ENCODE results near the gene PKNOX1.
"Not testable (repeated sequence)": the region's sequence is repeated elsewhere in the genome, so short reads cannot be mapped to it uniquely, and the experiment has no call there.

The PKNOX1 gene

DNA sequence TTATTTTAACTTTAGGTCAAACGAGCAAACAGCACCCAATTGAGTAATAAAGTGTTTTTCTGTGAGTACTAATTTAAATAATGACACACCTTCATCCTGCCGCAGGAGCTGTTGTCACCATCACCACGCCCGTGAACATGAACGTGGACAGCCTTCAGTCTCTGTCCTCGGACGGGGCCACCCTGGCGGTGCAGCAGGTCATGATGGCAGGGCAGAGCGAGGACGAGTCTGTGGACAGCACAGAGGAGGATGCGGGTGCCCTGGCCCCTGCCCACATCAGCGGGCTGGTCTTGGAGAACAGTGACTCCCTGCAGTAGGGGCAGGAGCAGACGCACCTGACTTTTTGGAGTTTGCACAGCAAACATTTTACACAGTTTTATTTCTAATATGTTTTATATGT lies 55.4 kb downstream of the PKNOX1 start:
- no peak overlapping the region for H3K4me3 Mint-ChIP-seq
- no peaks in the 10 kb centered on the region for H3K9me3 Mint-ChIP-seq
- H3K27ac Mint-ChIP-seq = no peak overlapping the region
- DNase-seq (ENCODE audit: low spot score in 2 of 2) (no peak), ATAC-seq (ENCODE audit: low read depth) (no peak)
- H3K36me3 Mint-ChIP-seq = peaks cover 16% of the 10 kb centered on the region
- no peaks in the 10 kb centered on the region for H3K27me3 Mint-ChIP-seq
- H3K4me1 Mint-ChIP-seq = no peaks in the 10 kb centered on the region

DNA sequence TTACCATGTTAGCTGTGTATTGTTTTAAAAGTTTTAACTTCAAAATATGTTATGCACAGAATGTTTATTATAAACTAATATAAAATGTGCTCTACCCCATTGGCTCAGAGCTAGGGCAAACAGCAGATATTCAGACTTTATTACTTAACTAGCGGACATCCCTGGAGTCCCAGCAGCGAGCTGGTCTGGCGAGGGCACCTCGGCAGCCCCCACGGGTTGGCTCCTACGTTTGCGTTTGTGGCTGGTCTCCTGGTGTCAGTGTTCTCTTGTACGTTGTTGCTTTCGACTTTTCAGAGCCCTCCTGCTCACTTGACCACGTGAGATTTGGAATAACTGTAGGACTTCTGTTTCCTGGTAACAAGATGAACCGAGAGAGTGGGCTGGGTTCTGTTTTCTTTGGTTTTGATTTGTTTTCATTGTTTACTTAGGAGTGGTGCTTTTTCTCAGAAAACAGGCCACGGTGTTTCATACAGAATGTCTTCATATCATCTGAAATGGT lies 56.8 kb downstream of the PKNOX1 start:
- no peak for DNase-seq (ENCODE audit: low spot score in 2 of 2)
- ATAC-seq (ENCODE audit: low read depth) = no peak
- no peaks in the 10 kb centered on the region for H3K9me3 Mint-ChIP-seq
- no peak overlapping the region for H3K4me3 Mint-ChIP-seq
- no peaks in the 10 kb centered on the region for H3K27me3 Mint-ChIP-seq
- H3K36me3 Mint-ChIP-seq = peaks cover 18% of the 10 kb centered on the region
- no peak overlapping the region for H3K27ac Mint-ChIP-seq
- no peaks in the 10 kb centered on the region for H3K4me1 Mint-ChIP-seq

DNA sequence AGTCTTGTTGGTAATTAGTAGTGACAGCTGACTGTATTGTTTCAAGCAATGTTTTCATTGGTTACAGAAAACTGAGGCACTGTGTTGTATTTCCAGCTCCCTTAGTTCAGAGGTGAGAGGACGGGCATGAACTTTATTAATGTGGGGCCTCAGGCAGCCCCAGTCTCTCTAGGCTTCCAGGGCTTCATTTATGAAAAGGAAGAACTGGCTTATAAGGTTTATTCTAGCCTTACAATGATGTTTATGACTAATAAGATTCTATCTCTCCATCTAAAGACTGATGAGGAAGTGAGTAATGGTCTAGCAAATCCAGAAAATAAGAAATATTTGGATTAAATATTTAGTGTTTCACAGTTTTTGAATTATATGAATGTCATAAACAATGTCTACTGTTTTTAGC lies 59.7 kb downstream of the PKNOX1 start:
- Mint-ChIP-seq H3K27me3 (no peaks in the 10 kb centered on the region), H3K4me3 (no peak overlapping the region), H3K4me1 (no peaks in the 10 kb centered on the region), H3K27ac (no peak overlapping the region), H3K36me3 (peaks cover 11% of the 10 kb centered on the region), H3K9me3 (no peaks in the 10 kb centered on the region)
- no peak for DNase-seq (ENCODE audit: low spot score in 2 of 2)
- no peak for ATAC-seq (ENCODE audit: low read depth)

DNA sequence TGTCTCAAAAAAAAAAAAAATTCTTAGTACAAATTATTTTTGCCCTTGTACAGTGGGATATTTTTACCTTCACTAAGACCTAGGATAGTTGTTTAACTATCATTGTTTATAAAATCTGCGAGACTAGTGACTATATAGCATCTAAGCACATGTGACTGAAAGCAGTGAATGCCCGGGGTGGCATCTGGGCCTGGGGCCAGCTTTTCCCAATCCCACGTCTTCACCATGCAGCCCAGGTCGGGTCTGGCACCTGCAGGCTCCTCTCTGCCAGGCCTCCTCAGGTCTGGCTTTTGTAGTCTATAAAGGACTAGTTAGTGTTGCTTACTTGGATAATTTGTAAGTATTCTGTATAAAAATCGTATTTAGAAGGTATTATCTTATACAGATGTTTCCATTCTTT lies 60.5 kb downstream of the PKNOX1 start:
- H3K36me3 Mint-ChIP-seq = peaks cover 9% of the 10 kb centered on the region
- DNase-seq (ENCODE audit: low spot score in 2 of 2) = no peak
- H3K27ac Mint-ChIP-seq = no peak overlapping the region
- H3K4me1 Mint-ChIP-seq = no peaks in the 10 kb centered on the region
- no peaks in the 10 kb centered on the region for H3K27me3 Mint-ChIP-seq
- no peak overlapping the region for H3K4me3 Mint-ChIP-seq
- H3K9me3 Mint-ChIP-seq = no peaks in the 10 kb centered on the region
- no peak for ATAC-seq (ENCODE audit: low read depth)

DNA sequence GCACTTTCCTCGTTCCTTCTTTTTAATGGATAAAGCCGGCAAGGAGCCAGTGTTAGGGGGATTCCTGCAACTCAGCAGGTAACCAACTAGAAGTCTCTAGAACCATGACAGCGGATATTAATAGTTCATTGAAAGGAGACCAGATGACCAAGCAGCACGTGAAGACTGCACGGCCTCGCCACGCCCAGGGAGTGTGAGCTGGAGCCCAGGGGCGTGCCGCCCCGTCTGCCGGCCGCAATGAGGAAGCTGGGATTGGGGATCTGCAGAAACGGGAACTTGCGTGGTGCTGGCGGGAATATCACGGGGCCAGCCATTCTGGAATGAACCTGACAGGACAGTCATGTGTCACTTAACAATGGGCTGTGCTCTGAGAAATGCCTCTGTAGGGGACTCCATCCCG lies 62.5 kb downstream of the PKNOX1 start:
- not testable (repeated sequence) for DNase-seq (ENCODE audit: low spot score in 2 of 2); H3K4me1 Mint-ChIP-seq; H3K4me3 Mint-ChIP-seq; H3K9me3 Mint-ChIP-seq; H3K36me3 Mint-ChIP-seq; ATAC-seq (ENCODE audit: low read depth); H3K27me3 Mint-ChIP-seq; H3K27ac Mint-ChIP-seq

GRCh38 chr21:43037918-43038658 lies 63.7 kb downstream of the PKNOX1 start:
- ATAC-seq (ENCODE audit: low read depth); H3K27ac Mint-ChIP-seq; H3K9me3 Mint-ChIP-seq; H3K36me3 Mint-ChIP-seq; H3K4me3 Mint-ChIP-seq; DNase-seq (ENCODE audit: low spot score in 2 of 2); H3K27me3 Mint-ChIP-seq; H3K4me1 Mint-ChIP-seq: not testable (repeated sequence)

GRCh38 chr21:43038659-43039044 lies 64.3 kb downstream of the PKNOX1 start:
- not testable (repeated sequence) for H3K4me3 Mint-ChIP-seq; H3K9me3 Mint-ChIP-seq; H3K27ac Mint-ChIP-seq; DNase-seq (ENCODE audit: low spot score in 2 of 2); H3K4me1 Mint-ChIP-seq; H3K36me3 Mint-ChIP-seq; H3K27me3 Mint-ChIP-seq; ATAC-seq (ENCODE audit: low read depth)

DNA sequence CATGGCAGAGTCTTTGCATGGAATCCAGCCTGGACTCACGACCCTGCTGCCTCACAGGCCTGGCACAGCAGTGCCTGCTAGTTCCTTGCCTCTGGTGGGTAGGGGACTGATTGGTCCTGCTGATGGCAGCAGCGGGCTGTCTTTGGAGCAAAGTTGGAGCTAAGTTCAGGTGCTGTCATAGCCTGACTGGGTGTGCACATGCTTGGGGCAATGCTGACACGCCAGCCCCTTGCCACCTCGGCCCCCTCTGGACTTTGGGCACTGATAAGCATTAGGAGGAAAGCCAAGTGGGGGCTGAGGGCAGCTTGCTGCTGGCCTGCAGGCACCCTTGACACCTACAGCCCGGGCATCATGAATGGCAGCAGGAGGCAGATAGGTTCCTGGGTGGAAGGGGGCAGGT lies 67.8 kb downstream of the PKNOX1 start:
- ATAC-seq (ENCODE audit: low read depth); H3K9me3 Mint-ChIP-seq; H3K4me1 Mint-ChIP-seq; H3K27ac Mint-ChIP-seq; H3K36me3 Mint-ChIP-seq; H3K4me3 Mint-ChIP-seq; H3K27me3 Mint-ChIP-seq; DNase-seq (ENCODE audit: low spot score in 2 of 2): not testable (repeated sequence)

GRCh38 chr21:43043291-43043690 lies 68.9 kb downstream of the PKNOX1 start:
- not testable (repeated sequence) for ATAC-seq (ENCODE audit: low read depth); H3K4me1 Mint-ChIP-seq; H3K27me3 Mint-ChIP-seq; DNase-seq (ENCODE audit: low spot score in 2 of 2); H3K27ac Mint-ChIP-seq; H3K4me3 Mint-ChIP-seq; H3K9me3 Mint-ChIP-seq; H3K36me3 Mint-ChIP-seq

- ATAC-seq (ENCODE audit: low read depth); H3K36me3 Mint-ChIP-seq; DNase-seq (ENCODE audit: low spot score in 2 of 2); H3K9me3 Mint-ChIP-seq; H3K4me3 Mint-ChIP-seq; H3K27ac Mint-ChIP-seq; H3K4me1 Mint-ChIP-seq; H3K27me3 Mint-ChIP-seq: not testable (repeated sequence)
Observed at GRCh38 chr21:43044547-43044946, 70.2 kb downstream of the PKNOX1 start.

- not testable (repeated sequence) for H3K4me1 Mint-ChIP-seq; DNase-seq (ENCODE audit: low spot score in 2 of 2); H3K9me3 Mint-ChIP-seq; H3K27ac Mint-ChIP-seq; H3K36me3 Mint-ChIP-seq; H3K27me3 Mint-ChIP-seq
- ATAC-seq (ENCODE audit: low read depth) = peak; percentile 16
- peak overlapping the region; percentile 30 for H3K4me3 Mint-ChIP-seq
Observed at GRCh38 chr21:43045165-43045875, 71.0 kb downstream of the PKNOX1 start.

DNA sequence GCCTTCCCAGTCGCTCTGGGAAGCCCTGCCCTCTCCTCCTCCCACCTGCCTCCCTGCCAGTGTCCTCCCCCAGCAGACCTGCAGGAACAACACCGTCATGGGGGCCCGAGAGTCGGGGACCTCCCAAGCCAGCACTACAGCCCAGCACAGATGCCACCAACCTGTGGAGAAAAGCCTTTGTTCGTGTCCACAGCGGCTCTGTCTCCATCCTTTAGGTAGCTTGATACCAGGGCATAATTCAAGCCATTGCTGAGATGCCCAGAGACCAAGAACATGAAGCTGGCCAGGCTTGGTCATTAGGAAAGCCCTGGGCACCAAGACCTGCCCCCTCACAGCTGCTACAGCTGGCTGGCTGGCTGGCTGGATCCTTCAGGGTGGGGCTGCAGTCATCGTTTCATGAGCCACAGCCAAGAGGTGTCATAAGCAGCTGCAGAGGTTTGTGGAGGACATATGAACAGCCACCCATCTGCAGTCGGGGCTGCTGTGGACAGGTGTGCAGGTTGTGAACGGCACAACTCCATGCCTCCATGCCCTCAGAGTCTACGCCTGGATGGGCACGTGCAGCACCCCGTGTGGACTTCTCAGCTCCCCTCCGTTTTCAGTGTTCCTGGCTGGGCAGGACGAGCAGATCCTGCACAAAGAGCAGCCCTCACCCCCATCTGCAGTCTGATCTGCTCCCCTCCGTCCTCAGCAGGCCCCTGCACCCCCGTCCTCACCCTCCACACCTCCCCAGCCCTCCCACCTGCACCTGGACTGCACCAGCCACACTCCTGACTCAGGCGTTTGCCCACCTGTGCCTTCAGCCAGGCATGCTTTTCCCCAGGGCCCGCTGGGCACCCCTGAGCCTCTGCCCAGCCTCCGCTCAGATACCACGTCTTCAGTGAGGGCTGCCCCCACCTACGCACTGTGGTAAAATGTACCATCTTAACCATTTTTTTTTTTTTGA lies 71.8 kb downstream of the PKNOX1 start:
- H3K36me3 Mint-ChIP-seq; H3K4me1 Mint-ChIP-seq; H3K27me3 Mint-ChIP-seq; H3K9me3 Mint-ChIP-seq; H3K27ac Mint-ChIP-seq; DNase-seq (ENCODE audit: low spot score in 2 of 2); H3K4me3 Mint-ChIP-seq: not testable (repeated sequence)
- ATAC-seq (ENCODE audit: low read depth) = peak; percentile 73

- not testable (repeated sequence) for DNase-seq (ENCODE audit: low spot score in 2 of 2); H3K4me3 Mint-ChIP-seq; H3K36me3 Mint-ChIP-seq; H3K27ac Mint-ChIP-seq; H3K9me3 Mint-ChIP-seq; H3K4me1 Mint-ChIP-seq; ATAC-seq (ENCODE audit: low read depth); H3K27me3 Mint-ChIP-seq
Observed at GRCh38 chr21:43053112-43053511, 78.8 kb downstream of the PKNOX1 start.

Measured in memory B cell (primary cell).